ENCODE results near the gene NADK.

DNA sequence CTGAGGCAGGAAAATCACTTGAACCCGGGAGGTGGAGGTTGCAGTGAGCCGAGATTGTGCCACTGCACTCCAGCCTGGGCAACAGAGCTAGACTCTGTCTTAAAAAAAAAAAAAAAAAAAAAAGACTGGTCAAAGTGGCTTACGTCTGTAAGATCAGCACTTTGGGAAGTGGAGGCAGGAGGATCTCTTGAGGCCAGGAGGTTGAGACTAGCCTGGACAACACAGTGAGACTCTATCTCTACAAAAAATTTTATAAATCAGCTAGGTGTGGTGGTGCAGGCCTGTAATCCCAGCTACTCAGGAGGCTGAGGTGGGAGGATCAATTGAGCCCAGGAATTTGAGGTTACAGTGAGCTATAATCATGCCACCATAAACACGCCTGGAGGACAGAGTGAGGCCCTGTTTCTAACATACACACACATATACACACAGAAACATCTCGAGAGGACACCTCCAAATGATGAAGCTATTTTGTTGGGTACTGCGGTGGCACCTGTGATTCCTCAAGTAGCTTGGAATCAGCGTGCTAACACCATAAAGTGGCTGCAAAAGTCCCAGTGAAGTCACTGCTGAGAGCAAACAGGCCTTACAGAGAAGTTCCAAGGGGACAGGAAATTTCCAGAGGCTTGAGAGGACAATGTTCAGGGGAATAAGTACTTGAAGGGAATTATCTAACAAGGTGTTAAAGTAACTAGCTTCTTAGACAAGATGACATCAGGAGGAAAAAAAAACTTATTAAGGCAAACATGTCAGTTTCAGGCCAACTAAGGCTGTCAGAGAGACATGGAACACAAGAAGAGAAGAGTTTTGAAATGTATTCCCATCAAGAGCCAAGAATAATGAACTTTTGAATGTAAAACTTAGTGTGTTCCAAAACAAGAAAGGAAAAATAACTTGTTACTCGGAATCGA lies 1.3 kb downstream of the NADK start:
- TF ChIP-seq CTCF (IDR thresholded peaks at IDR 0.05) (no peak), SIN3A (IDR thresholded peaks at IDR 0.05; ENCODE audit: borderline replicate concordance, insufficient read depth, low read depth, low read length) (no peak), POLR2AphosphoS5 (IDR thresholded peaks at IDR 0.05; ENCODE audit: low read depth, low read length) (no peak), TCF7L2 (IDR thresholded peaks at IDR 0.05; ENCODE audit: low read depth, low read length) (no peak)
- TF ChIP-seq, protein P1, sequence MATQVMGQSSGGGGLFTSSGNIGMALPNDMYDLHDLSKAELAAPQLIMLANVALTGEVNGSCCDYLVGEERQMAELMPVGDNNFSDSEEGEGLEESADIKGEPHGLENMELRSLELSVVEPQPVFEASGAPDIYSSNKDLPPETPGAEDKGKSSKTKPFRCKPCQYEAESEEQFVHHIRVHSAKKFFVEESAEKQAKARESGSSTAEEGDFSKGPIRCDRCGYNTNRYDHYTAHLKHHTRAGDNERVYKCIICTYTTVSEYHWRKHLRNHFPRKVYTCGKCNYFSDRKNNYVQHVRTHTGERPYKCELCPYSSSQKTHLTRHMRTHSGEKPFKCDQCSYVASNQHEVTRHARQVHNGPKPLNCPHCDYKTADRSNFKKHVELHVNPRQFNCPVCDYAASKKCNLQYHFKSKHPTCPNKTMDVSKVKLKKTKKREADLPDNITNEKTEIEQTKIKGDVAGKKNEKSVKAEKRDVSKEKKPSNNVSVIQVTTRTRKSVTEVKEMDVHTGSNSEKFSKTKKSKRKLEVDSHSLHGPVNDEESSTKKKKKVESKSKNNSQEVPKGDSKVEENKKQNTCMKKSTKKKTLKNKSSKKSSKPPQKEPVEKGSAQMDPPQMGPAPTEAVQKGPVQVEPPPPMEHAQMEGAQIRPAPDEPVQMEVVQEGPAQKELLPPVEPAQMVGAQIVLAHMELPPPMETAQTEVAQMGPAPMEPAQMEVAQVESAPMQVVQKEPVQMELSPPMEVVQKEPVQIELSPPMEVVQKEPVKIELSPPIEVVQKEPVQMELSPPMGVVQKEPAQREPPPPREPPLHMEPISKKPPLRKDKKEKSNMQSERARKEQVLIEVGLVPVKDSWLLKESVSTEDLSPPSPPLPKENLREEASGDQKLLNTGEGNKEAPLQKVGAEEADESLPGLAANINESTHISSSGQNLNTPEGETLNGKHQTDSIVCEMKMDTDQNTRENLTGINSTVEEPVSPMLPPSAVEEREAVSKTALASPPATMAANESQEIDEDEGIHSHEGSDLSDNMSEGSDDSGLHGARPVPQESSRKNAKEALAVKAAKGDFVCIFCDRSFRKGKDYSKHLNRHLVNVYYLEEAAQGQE (IDR thresholded peaks at IDR 0.05; ENCODE audit: insufficient read depth in 1 of 2, low read depth in 2 of 2, low read length in 1 of 2), result no peak

Data from Panc1 (cell line).